Measurements from ENCODE around the gene GPR158.
"Not testable (repeated sequence)": the region's sequence is repeated elsewhere in the genome, so short reads cannot be mapped to it uniquely, and the experiment has no call there.

Gene GPR158

DNA sequence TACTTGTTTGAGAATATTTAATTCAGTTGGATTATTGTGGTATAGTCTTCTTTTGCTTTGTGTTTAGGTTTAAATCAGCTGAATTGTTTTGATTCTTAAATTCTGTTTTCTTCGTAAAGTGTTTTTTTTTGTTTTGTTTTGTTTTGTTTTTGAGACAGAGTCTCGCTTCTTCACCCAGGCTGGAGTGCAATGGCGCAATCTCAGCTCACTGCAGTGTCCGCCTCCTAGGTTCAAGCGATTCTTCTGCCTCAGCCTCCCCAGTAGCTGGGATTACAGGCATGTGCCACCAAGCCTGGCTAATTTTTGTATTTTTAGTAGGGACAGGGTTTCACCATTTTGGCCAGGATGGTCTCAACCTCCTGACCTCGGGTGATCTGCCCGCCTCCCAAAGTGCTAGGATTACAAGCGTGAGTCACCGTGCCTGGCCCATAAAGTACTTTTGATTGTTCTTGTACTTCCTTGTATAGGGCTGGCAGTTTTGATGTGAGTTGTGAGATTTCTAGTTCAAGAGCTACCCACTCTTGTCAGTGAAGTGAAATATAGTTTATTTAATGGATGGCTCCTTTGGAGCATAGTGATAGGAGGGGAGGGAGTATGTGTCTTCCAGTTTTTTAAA lies 142.9 kb downstream of the GPR158 start:
- not testable (repeated sequence) for FAIRE-seq

DNA sequence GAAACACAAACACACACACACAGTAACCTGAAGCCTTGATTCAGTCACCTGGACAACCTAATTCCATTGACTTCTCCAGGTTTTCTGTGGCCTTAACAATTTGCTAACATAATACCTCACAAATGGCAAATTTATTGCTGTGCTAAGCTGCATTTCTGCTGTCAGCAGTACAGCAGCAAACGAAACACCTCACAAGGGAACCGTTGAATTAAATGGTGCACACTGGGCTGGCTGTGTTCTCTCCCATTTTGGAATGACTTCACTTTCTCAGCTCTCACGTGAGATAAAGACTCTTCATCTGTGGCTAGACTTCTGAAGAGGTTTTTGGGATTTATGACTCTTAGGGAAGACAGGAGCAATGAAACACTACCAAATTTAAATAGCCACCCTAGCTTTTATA lies 152.5 kb downstream of the GPR158 start:
- FAIRE-seq, result no peak

GRCh38 chr10:25328361-25328760 lies 153.6 kb downstream of the GPR158 start:
- FAIRE-seq, result no peak

DNA sequence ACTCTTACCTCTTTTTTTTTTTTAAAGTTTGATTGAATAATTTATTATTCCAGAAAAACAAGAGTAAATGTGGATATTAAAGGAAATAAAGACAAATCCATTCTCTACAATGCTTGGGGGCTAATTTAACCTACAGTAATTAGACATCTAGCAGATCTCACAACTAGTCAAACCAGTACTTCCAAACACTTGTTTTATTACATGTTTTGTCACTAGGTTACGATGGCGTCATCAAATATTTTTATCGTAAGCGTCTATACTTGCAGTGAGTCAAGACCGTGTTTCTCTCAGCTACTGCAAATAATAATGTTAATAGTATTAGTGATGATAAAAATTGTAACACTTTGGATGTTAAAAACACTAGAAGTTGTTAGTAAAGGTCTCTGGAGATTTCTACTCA lies 154.8 kb downstream of the GPR158 start:
- FAIRE-seq, result peak; percentile 24

DNA sequence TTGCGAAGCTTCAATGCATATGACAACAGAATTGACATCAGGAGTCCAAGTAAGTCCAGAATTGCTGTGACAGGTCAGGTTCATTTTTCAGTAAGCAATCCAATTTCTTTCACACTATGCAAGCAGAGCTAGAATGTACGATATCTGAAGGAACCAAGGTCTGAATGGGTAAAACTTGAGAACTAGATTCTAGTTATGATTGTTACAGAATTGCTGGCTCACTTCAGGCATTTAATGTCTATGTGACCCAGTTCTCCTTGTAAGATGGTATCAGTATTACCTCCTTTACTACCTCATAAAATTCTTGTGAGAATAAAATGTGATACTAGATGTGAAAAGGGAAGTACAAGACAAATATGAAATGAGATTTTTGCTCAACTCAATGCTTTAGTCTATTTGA lies 159.6 kb downstream of the GPR158 start:
- FAIRE-seq, result no peak

DNA sequence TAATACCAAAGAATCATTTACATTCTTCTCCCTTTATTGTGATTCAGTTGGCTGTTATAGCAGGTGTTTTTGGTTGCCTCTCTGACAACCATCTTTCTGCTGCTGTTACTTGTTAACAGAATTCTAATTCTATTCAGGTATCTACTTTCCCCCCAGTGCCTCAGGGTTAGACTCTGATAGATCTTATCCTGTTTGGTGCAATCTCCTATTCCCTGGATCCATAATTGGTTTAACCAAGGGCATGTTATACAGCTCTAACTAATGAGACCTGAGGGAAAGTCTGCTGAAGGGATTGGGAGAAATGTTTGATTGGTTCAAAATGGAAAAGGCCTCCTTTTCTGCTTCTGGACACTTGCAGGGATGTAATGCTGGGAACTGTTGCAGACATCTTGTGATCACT lies 161.5 kb downstream of the GPR158 start:
- no peak for FAIRE-seq

DNA sequence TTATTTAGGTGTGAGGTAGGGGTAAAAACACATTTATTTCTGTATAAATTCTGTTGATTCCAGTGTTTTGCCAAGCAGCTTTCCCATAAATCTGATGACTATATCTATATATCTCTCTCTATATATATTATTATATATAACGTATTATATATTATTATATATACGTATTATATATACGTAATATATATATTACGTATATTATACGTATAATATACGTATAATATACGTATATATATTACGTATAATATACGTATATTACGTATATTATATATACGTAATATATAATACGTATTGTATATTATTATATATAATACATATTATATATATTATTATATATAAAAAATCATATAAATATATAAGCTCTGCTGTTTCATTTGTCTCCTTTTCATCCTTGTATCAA lies 163.5 kb downstream of the GPR158 start:
- no peak for FAIRE-seq

- no peak for FAIRE-seq
These were observed 165.2 kb downstream of the GPR158 start for GRCh38 chr10:25339966-25340365.

- FAIRE-seq, result no peak
These were observed 174.7 kb downstream of the GPR158 start for GRCh38 chr10:25349520-25349919.

- FAIRE-seq, result no peak
These were observed 181.8 kb downstream of the GPR158 start for GRCh38 chr10:25356609-25357008.

DNA sequence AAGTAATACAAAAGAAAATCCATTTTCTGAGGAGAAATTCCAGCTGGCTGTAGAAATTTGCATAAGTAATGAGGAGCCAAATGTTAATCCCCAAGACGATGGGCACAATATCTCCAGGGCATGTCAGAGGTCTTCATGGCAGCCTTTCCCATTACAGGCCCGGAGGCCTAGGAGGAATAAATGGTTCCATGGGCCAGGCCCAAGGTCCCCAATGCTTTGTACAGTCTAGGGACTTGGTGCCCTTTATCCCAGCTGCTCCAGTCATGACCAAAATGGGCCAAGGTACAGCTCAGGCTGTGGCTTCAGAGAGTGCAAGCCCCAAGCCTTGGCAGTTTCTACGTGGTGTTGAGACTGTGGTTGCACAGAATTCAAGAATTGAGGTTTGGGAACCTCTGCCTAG lies 182.5 kb downstream of the GPR158 start:
- no peak for FAIRE-seq

GRCh38 chr10:25382029-25382810 lies 207.4 kb downstream of the GPR158 start:
- FAIRE-seq, result no peak

GRCh38 chr10:25382901-25383300 lies 208.1 kb downstream of the GPR158 start:
- not testable (repeated sequence) for FAIRE-seq

DNA sequence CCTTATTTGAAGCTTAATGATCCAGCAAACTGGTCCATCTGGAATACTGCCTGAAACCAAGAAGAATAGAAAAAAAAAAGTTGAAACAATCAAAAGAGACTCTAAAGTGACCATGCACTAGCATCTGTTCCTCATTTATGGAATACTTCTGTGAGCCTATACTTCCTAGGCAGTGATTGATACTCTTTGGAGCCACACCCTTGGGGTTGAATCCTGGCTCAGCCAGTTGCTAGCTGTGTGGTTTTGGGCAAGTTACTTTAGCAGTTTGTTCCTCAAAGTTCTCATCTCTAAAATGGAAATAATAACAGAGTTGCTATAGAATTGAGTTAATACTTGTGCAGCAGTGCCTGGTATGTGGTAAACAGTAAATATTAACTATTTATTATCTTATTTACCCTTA lies 208.9 kb downstream of the GPR158 start:
- no peak for FAIRE-seq

DNA sequence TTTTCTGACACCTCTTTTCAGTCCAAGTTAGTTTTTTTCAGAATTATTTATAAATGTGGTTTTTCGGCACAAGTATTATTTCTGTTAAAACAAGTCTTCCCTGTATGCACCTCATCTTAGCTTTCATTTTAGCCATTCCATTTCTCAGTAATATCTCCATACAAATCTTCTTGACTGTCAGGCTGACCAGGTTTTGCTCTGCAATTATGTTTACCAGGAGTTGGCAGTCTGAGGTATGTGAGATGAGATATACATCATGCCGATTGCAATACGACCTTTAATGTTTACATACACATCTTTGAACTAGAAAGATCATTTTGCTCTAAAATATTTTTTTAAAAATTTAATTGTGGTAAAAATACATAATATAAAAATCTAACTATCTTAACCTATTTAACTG lies 209.8 kb downstream of the GPR158 start:
- no peak for FAIRE-seq

GRCh38 chr10:25388188-25388861 lies 213.5 kb downstream of the GPR158 start:
- no peak for FAIRE-seq

DNA sequence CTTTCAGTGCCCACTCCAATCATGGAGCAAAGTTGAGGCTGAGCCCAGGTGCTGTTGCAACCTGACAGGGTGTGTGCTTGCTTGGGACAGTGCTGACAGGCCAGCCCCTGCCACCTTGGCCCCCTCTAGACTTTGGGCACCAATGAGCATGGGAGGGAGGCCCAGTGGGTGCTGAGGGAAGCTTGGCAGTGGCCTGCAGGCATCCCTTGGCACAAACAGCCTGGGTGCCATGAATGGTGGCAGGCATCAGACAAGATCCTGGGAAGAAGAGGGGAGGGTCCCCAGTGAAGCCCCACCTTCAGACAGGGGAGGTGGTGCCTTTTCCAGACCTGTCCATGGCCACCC lies 214.0 kb downstream of the GPR158 start:
- FAIRE-seq, result no peak

DNA sequence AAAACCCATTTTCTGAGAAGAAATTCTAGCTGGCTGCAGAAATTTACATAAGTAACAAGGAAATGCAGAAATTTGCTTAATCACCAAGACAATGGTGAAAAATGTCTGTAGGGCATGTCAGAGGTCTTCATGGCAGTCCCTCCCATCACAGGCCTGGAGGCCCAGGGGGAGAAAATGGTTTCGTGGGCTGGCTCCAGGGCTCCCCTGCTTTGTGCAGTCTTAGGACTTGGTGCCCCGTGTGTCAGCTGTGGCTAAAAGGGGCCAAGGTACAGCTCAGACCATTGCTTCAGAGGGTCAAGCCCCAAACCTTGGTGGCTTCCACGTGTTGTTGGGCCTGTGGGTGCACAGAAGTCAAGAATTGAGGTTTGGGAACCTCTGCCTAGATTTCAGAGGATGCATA lies 215.9 kb downstream of the GPR158 start:
- no peak for FAIRE-seq

DNA sequence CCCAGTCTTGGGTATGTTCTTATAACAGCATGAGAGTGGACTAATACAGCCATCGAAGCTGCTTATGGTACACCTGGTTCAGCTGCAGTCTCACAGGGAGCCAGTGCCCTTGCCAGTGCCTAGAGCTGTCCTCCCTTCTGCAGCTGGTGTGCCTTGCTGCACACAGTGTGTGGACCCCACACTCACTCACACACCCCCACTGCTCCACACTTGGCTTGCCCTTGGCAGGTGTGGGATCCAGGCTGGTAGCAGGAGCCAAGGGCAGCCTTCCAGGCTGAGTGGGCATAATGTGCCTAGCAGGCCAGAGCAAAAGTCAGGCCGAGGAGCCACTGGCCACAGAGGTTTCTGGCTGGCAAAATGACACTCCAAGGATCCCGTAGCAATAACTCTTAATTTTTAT lies 217.3 kb downstream of the GPR158 start:
- no peak for FAIRE-seq

- no peak for FAIRE-seq
These were observed 218.8 kb downstream of the GPR158 start for GRCh38 chr10:25393621-25394020.

DNA sequence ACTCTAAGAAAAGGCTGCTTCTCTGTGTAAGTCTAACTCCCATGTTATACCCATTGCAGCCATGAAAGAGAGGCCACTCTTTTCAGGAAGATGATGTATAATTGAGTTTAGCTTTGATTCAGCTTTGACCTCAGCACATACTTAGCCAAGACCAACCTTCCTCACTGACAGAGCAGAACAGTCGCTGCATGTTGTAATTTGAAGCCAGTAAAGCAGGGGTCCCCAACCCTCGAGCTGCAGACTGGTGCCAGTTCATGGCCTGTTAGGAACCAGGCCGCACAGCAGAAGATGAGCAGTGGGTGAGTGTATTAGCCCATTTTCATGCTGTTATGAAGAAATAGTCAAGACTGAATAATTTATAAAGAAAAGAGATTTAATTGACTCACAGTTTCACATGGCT lies 223.9 kb downstream of the GPR158 start:
- no peak for FAIRE-seq

- no peak for FAIRE-seq
These were observed 231.1 kb downstream of the GPR158 start for GRCh38 chr10:25405871-25406270.

DNA sequence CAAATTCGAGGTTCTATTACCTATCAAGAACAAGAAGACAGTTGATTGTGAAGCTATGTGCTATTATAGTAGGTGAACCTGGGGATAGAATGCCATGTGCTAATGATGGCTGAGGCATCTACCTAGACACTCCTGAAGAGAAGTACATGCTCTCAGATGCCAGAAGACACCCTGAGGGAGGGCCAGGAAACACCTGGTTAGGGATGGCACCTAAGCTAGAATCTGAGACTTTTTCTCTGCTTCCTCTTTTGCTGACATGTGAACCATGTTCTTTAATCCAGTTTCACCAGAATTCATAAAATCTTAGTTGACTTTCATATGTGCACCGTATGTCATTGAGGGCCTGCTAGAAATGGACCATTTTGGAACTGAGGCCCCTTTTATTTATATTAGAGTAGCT lies 242.8 kb downstream of the GPR158 start:
- FAIRE-seq, result no peak

- no peak for FAIRE-seq
These were observed 251.0 kb downstream of the GPR158 start for GRCh38 chr10:25425776-25426175.
